SJCRH30 (cell line): Measurements from ENCODE around the gene SCAF4. TPM values are rescaled to one million over a fixed set of nuclear protein-coding genes. Genes with fewer than 3 reads are reported as not detected.
"Not testable (repeated sequence)": the region's sequence is repeated elsewhere in the genome, so short reads cannot be mapped to it uniquely, and the experiment has no call there.

ENCODE experiments used
- DNase-seq, 2 experiments: peaks; one replicate each; pipeline ENCODE4 v3.0.0-alpha.2; 2015 to 2020
- H3K27ac ChIP-seq: fragments of 250-450 bp; sonication (Bioruptor Pico); 2 replicates; pipeline ENCODE4 v1.5.1; 2020; ENCODE audit warnings: mild to moderate bottlenecking, moderate library complexity
- H3K27me3 ChIP-seq: fragments of 250-450 bp; sonication (Bioruptor Pico); 2 replicates; pipeline ENCODE4 v1.5.1; 2020; ENCODE audit warnings: mild to moderate bottlenecking, moderate library complexity
- H3K36me3 ChIP-seq: fragments of 250-450 bp; sonication (Bioruptor Pico); 2 replicates; pipeline ENCODE4 v1.5.1; 2020; ENCODE audit warnings: mild to moderate bottlenecking, moderate library complexity
- H3K4me1 ChIP-seq: fragments of 250-450 bp; sonication (Bioruptor Pico); 2 replicates; pipeline ENCODE4 v1.5.1; 2020; ENCODE audit warnings: mild to moderate bottlenecking, moderate library complexity
- H3K4me3 ChIP-seq: fragments of 250-450 bp; sonication (Bioruptor Pico); 2 replicates; pipeline ENCODE4 v1.5.1; 2020; ENCODE audit warnings: mild to moderate bottlenecking, moderate library complexity
- H3K9me3 ChIP-seq: fragments of 250-450 bp; sonication (Bioruptor Pico); replicated peaks from 2 replicates; pipeline ENCODE4 v1.5.1; 2020; ENCODE audit warnings: mild to moderate bottlenecking, moderate library complexity
- total RNA-seq: library from RNA; depleted of rRNA; stranded (reverse); fragments of >200 nt; shearing (Covaris generic); gene quantifications from 2 replicates; pipeline ENCODE4 v1.2.3, GENCODE V29; 2014; rRNA removed

The SCAF4 gene
- total RNA-seq, 1 experiment from 2014 or later, result 32.7 TPM

DNA sequence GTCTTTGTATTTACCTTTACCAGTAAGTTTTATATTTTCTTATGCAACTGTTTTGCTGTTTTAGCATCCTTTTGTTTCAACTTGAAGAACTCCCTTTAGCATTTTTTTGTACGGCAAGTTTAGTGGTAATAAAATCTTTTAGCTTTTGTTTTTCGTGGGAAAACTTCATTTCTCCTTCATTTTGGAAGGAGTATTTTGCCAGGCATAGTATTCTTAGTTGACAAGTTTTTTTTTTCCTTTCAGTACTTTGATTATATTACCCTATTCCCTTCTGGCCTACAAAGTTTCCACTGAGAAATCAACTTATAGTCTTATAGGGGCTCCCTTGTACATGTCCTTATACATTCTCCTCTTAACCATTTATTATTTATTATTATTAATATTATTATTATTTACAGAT is 95.0 kb downstream of the SCAF4 start:
- peaks cover 5% of the 10 kb centered on the region; the same call in 1 of the 2 replicates for H3K9me3 ChIP-seq
- no peak overlapping the region for H3K27ac ChIP-seq
- H3K36me3 ChIP-seq, result no peaks in the 10 kb centered on the region
- H3K27me3 ChIP-seq, result no peaks in the 10 kb centered on the region
- no peak for DNase-seq
- no peaks in the 10 kb centered on the region for H3K4me1 ChIP-seq
- no peak overlapping the region for H3K4me3 ChIP-seq

DNA sequence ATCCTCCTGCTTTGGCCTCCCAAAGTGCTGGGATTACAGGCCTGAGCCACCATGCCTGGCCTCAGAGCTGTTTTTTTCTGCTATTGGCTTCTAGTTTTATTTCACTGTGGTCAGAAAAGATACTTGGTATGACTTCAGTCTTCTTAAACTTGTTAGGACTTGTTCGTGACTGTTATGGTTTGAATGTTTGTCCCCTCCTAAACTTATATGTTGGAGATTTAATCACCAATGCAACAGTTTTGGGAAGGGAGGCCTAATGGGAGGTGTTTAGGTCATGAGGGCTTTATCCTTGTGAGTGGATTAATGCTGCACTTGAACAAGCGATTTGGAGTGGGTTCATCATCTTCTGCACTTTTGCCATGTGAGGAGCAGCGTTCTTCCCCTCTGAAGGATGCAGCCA is 96.9 kb downstream of the SCAF4 start:
- no peaks in the 10 kb centered on the region for H3K36me3 ChIP-seq
- H3K27me3 ChIP-seq, result no peaks in the 10 kb centered on the region
- peaks cover 4% of the 10 kb centered on the region; the same call in 1 of the 2 replicates for H3K4me1 ChIP-seq
- no peak overlapping the region for H3K27ac ChIP-seq
- H3K4me3 ChIP-seq, result no peak overlapping the region
- H3K9me3 ChIP-seq, result peaks cover 5% of the 10 kb centered on the region; the same call in 1 of the 2 replicates
- DNase-seq, result no peak

DNA sequence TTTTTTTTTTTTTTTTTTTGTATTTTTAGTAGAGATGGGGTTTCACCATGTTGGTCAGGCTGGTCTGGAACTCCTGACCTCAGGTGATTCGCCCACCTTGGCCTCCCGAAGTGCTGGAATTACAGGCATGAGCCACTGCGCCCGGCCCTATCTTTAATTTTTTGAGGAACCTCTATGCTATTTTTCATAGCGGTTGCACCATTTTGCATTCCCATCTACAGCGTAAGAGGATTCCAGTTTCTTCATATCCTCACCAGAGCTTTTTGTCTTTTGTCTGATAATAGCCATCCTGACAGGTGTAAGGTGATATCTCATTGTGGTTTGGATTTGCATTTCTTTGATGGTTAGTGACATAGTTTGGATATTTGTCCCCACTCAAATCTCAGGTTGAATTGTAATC is 100.0 kb downstream of the SCAF4 start:
- not testable (repeated sequence) for H3K36me3 ChIP-seq, H3K9me3 ChIP-seq, H3K4me3 ChIP-seq, DNase-seq, H3K27ac ChIP-seq, H3K4me1 ChIP-seq, H3K27me3 ChIP-seq

DNA sequence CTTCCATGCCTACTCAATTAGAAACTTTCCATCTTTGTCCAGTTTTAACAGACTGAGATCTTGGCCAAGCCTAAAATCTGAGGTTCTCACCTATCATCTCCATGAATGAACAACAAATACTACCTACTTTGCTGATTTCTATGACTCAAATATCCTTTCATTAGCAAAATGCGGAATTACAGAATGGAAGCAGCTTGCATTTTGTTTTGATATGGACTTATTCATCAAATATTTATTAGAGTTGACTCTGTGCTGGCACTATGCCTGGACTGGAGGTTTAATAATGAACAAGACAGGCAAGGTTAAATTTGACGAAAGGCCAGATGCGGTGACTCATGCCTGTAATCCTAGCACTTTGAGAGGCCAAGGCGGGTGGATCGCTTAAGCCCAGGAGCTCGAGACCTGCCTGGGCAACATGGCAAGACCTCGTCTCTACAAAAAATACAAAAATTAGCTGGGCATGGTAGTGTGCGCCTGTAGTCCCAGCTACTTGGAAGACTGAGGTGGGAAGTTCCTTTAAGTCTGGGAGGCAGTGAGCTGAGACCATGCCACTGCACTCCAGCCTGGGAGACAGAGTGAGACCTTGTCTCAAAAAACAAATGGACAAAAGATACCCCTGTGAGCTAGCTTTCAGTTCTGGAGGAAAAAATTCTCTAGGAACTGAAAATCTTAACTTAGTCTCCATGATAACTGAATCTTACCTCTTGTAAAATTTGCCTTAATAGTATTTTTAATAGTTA is 101.8 kb downstream of the SCAF4 start:
- Histone ChIP-seq H3K27ac (no peak overlapping the region), H3K4me1 (peaks cover 4% of the 10 kb centered on the region; the same call in 1 of the 2 replicates), H3K9me3 (0 out of 2 replicates have a peak, but pooled peaks cover 2% of the 10 kb centered on the region), H3K36me3 (no peaks in the 10 kb centered on the region), H3K27me3 (no peaks in the 10 kb centered on the region), H3K4me3 (no peak overlapping the region)
- peak; percentile 54 to 71 for DNase-seq

DNA sequence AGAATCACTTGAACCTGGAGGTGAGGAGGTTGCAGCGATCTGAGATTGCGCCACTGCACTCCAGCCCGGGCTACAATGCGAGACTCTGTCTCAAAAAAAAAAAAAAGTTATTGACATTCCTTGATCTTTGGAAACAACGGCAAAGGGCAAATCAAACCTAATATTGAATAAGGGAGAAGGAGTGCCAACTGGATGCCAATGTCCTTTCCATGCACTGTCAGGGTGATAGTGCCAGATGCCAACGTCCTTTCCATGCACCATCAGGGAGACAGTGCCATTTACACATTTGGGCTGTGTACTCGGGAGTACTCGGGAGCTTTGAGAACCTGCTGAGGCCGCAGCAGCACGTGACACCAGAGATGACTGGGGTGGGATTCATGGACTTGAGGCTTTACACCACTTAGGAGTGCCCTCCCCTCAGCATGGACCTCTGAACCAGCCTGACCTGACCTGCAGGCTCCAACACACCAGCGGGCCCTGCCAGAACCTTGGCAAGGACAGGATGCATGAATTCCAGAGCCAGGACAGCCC is 106.9 kb downstream of the SCAF4 start:
- Histone ChIP-seq H3K4me1 (no peaks in the 10 kb centered on the region; the same call in 1 of the 2 replicates), H3K27ac (no peak overlapping the region), H3K36me3 (no peaks in the 10 kb centered on the region), H3K27me3 (no peaks in the 10 kb centered on the region), H3K9me3 (no peaks in the 10 kb centered on the region), H3K4me3 (no peak overlapping the region)
- no peak for DNase-seq

DNA sequence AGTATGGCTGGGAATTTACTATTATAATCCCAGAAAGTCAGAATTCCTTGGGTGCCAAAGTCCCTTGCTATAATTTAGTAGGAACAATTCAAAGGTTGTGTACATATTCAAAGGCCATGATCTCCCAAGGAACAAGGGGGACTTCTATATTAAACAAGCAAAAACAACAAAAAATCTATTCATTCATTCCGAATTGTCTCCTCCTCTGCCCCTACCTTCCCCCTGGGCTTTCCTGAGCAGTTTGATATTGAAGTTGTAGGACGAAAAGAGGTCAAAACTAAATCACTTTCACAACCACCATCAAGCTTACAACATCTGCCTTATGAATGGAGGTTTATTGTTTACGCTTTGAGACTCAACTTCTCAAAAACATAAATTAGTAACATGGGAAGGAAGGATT is 107.7 kb downstream of the SCAF4 start:
- Histone ChIP-seq H3K9me3 (no peaks in the 10 kb centered on the region), H3K4me1 (no peaks in the 10 kb centered on the region), H3K27ac (no peak overlapping the region), H3K36me3 (no peaks in the 10 kb centered on the region), H3K27me3 (no peaks in the 10 kb centered on the region), H3K4me3 (no peak overlapping the region)
- DNase-seq, result no peak

DNA sequence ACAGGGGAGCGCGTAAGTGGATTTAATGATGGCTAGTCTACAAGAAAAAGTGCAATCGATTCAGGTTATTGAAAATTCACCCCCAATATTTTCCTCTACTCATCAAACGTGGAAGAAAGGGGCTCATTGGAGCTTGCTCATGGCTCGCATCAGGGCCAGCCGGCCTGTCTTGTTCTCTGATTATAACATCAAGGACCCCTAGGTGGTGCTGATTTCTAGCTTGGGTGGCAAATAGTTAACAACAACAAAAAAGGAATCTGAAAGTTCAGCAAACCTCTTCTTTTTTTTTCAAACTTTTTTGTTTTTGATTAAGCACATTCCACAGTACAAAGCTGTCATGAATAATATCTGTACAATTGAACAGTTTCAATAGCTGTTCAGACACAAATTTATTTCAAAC is 108.3 kb downstream of the SCAF4 start:
- H3K4me3 ChIP-seq, result no peak overlapping the region
- H3K36me3 ChIP-seq, result no peaks in the 10 kb centered on the region
- H3K27me3 ChIP-seq, result no peaks in the 10 kb centered on the region
- H3K4me1 ChIP-seq, result no peaks in the 10 kb centered on the region
- no peak for DNase-seq
- no peak overlapping the region for H3K27ac ChIP-seq
- no peaks in the 10 kb centered on the region for H3K9me3 ChIP-seq

DNA sequence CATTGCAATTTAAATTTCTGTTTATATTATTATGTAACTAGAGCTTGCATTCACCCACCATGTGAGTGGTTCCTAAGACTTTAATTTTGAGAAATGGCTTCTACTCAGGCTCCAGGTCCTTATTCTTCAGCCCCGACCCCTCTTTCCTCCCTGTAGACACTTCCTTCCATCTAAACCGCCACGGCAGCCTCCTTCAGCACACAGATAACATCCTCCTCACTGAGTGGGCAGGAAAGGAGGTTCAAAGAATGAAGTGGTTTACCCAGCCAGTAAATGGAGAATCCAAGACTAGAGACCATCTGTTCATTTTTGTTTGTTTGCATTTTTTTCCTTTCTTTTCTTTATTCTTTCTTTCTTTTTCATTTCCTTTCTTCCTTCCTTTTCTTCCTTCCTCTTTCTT is 109.5 kb downstream of the SCAF4 start:
- Histone ChIP-seq H3K4me1 (no peaks in the 10 kb centered on the region), H3K27ac (no peak overlapping the region), H3K36me3 (no peaks in the 10 kb centered on the region), H3K9me3 (no peaks in the 10 kb centered on the region), H3K4me3 (no peak overlapping the region), H3K27me3 (no peaks in the 10 kb centered on the region; the same call in 1 of the 2 replicates)
- DNase-seq, result no peak

Other genes with a start within 250 kb of the SCAF4 start
- gene SOD1, start 72.4 kb downstream of the SCAF4 start, total RNA-seq, result 256 and 271 TPM in 2 replicates
- 37.3 and 38.9 TPM in 2 replicates for gene HUNK, start 140.9 kb upstream of the SCAF4 start, total RNA-seq